K562 (cell line): ENCODE results near the gene GMPR. TPM values are rescaled to one million over a fixed set of nuclear protein-coding genes. Genes with fewer than 3 reads are reported as not detected.

Source experiments
- ATAC-seq: fragments of 200-7000 bp; cut with Tn5 transposase; 3 replicates; pipeline ENCODE4 v1.9.1; 2020; ENCODE audit warnings: moderate library complexity
- BruUV-seq: library from RNA; stranded (reverse); fragments of 400-500 nt; replicated peaks from 2 replicates; lab custom pipeline; 2021; lab: Mats Ljungman, UMichigan
- CTCF ChIA-PET: fragments of 300-600 bp; formaldehyde crosslinking; extraction: SDS; loops from one replicate; lab custom pipeline; 2021; ENCODE audit warnings: low intra/inter-chr PET ratio; lab: Yijun Ruan, JAX
- POLR2A ChIA-PET: fragments of 300-600, 350-650 bp; sonication (Branson Sonifier 250); formaldehyde crosslinking; extraction: SDS; loops from one replicate; lab custom pipeline; 2021; ENCODE audit warnings: antibody characterized with exemption, inconsistent platforms; lab: Yijun Ruan, JAX
- DNase-seq, 4 experiments: peaks; one replicate each; pipeline versions ENCODE4 v3.0.0 to v3.0.0-alpha.2; 2011 to 2018; ENCODE audit warnings: low spot score in 3 of 4, mixed read lengths in 3 of 4; ENCODE audit errors: extremely low read depth in 1 of 4
- FAIRE-seq: peaks from 2 replicates; lab custom pipeline; 2011; peaks lifted over from hg19 to GRCh38; lab: Jason Lieb, UNC
- H2AFZ ChIP-seq: 2 replicates; pipeline ENCODE4 v1.6.0; 2011; ENCODE audit warnings: low read depth, low read length, control low read depth, inconsistent platforms
- H3K27ac ChIP-seq: fragments of 200-600 bp; 3 replicates; pipeline ENCODE4 v1.8.0; 2011; ENCODE audit warnings: low read depth, mild to moderate bottlenecking, control low read depth, inconsistent platforms, low read length, moderate library complexity, mixed read lengths; ENCODE audit errors: extremely low read depth
- H3K27me3 ChIP-seq, 2 experiments: fragments of 300-600 bp in 1 of 2; 2 replicates in 1 of 2; 3 replicates in 1 of 2; pipeline versions ENCODE4 v1.6.0 to v1.8.0; 2011; ENCODE audit warnings: inconsistent platforms in 2 of 2, low read length in 2 of 2, mild to moderate bottlenecking in 1 of 2, mixed read lengths in 1 of 2, moderate library complexity in 1 of 2; ENCODE audit not compliant: control insufficient read depth in 2 of 2, insufficient read depth in 2 of 2
- H3K36me3 ChIP-seq: fragments of 300-600 bp; 3 replicates; pipeline ENCODE4 v1.8.0; 2011; ENCODE audit warnings: mild to moderate bottlenecking, low read length, inconsistent platforms; ENCODE audit not compliant: control insufficient read depth, insufficient read depth
- H3K4me1 ChIP-seq, 2 experiments: fragments of 200-600 bp in 1 of 2; replicated peaks in 1 of 2; 2 replicates in 1 of 2; 3 replicates in 1 of 2; pipeline versions ENCODE4 v1.5.1 to v1.8.0; 2011; ENCODE audit warnings: inconsistent platforms in 2 of 2, low read length in 2 of 2, mild to moderate bottlenecking in 1 of 2, mixed read lengths in 1 of 2, moderate library complexity in 1 of 2; ENCODE audit not compliant: control insufficient read depth in 2 of 2, insufficient read depth in 2 of 2
- H3K4me2 ChIP-seq: 2 replicates; pipeline ENCODE4 v1.6.1; 2011; ENCODE audit warnings: low read length, control low read depth, inconsistent platforms, mixed read lengths; ENCODE audit not compliant: insufficient read depth
- H3K4me3 ChIP-seq: fragments of 200-600 bp; sonication (generic), shearing (Covaris generic); 2 replicates; pipeline ENCODE4 v1.5.1; 2016; ENCODE audit warnings: control low read depth, inconsistent platforms
- H3K79me2 ChIP-seq: fragments of 200-600 bp; 3 replicates; pipeline ENCODE4 v1.8.0; 2011; ENCODE audit warnings: low read length, inconsistent platforms; ENCODE audit not compliant: control insufficient read depth, insufficient read depth
- H3K9ac ChIP-seq, 2 experiments: 2 replicates each; pipeline versions ENCODE4 v1.6.0 to v1.6.1; 2011; ENCODE audit warnings: low read depth in 2 of 2, low read length in 2 of 2, control low read depth in 1 of 2, inconsistent platforms in 1 of 2, mild to moderate bottlenecking in 1 of 2, mixed read lengths in 1 of 2; ENCODE audit not compliant: insufficient read depth in 1 of 2
- H3K9me1 ChIP-seq: one replicate; pipeline ENCODE4 v1.6.0; 2011; ENCODE audit warnings: inconsistent platforms, mild to moderate bottlenecking, low read length, moderate library complexity; ENCODE audit not compliant: control insufficient read depth, insufficient read depth
- H3K9me3 ChIP-seq: replicated peaks from 2 replicates; pipeline ENCODE4 v1.5.1; 2011; ENCODE audit warnings: low read depth, low read length, inconsistent platforms; ENCODE audit not compliant: control insufficient read depth, insufficient read depth
- H4K20me1 ChIP-seq: replicated peaks from 2 replicates; pipeline ENCODE4 v1.6.1; 2011; ENCODE audit warnings: low read length, inconsistent platforms, mixed read lengths; ENCODE audit not compliant: control insufficient read depth, insufficient read depth
- ARID1B ChIP-seq: fragments of 450-650 bp; IDR thresholded peaks from 2 replicates; pipeline ENCODE4 v1.6.1; 2016; ENCODE audit warnings: antibody characterized with exemption, mild to moderate bottlenecking, inconsistent platforms
- CTBP1 ChIP-seq: fragments of 450-650 bp; IDR thresholded peaks from 2 replicates; pipeline ENCODE4 v1.6.1; 2016; ENCODE audit warnings: borderline replicate concordance
- DPF2 ChIP-seq: fragments of 450-650 bp; IDR thresholded peaks from 2 replicates; pipeline ENCODE4 v1.6.1; 2016
- FOSL1 ChIP-seq: fragments of 200-800 bp; sonication (Bioruptor generic); conservative IDR thresholded peaks from 2 replicates; pipeline ENCODE4 v1.6.1; 2016; ENCODE audit warnings: missing genetic modification characterization, missing compliant biosample characterization
- FOXP1 ChIP-seq: sonication (generic); formaldehyde crosslinking; IDR thresholded peaks from 2 replicates; pipeline ENCODE4 v1.8.0; 2022; ENCODE audit warnings: mild to moderate bottlenecking, missing genetic modification reagents
- JUND ChIP-seq, 2 experiments: IDR thresholded peaks; 2 replicates in 1 of 2; 3 replicates in 1 of 2; pipeline ENCODE4 v1.6.1; 2011; ENCODE audit warnings: borderline replicate concordance in 2 of 2, low read depth in 2 of 2, low read length in 2 of 2, improper control_type of control experiment in 1 of 2, missing biosample characterization in 1 of 2, missing genetic modification characterization in 1 of 2, missing genetic modification reagents in 1 of 2
- MAFF ChIP-seq: IDR thresholded peaks from 2 replicates; pipeline ENCODE4 v1.6.1; 2012; ENCODE audit warnings: low read length, improper control_type of control experiment
- MAFG ChIP-seq: fragments of 450-650 bp; conservative IDR thresholded peaks from 2 replicates; pipeline ENCODE4 v1.6.1; 2016; ENCODE audit warnings: missing genetic modification characterization, missing compliant biosample characterization
- MTA1 ChIP-seq: fragments of 450-650 bp; IDR thresholded peaks from 2 replicates; pipeline ENCODE4 v1.6.1; 2017; ENCODE audit warnings: borderline replicate concordance
- MTA3 ChIP-seq: fragments of 450-650 bp; formaldehyde crosslinking; IDR thresholded peaks from 2 replicates; pipeline ENCODE4 v1.6.1; 2017; ENCODE audit warnings: mild to moderate bottlenecking, borderline replicate concordance
- NFE2 ChIP-seq: IDR thresholded peaks from 2 replicates; pipeline ENCODE4 v1.6.1; 2014; ENCODE audit warnings: antibody characterized with exemption, low read depth
- PHB ChIP-seq: fragments of 250-450 bp; sonication (Bioruptor Pico); IDR thresholded peaks from 2 replicates; pipeline ENCODE4 v1.5.0; 2021
- PHF20 ChIP-seq: fragments of 450-650 bp; IDR thresholded peaks from 2 replicates; pipeline ENCODE4 v1.6.1; 2018; ENCODE audit not compliant: partially characterized antibody
- RNF2 ChIP-seq: sonication (generic); IDR thresholded peaks from 2 replicates; pipeline ENCODE4 v1.6.1; 2016
- SMARCA4 ChIP-seq: fragments of 450-650 bp; IDR thresholded peaks from 2 replicates; pipeline ENCODE4 v1.6.1; 2016
- SMARCC2 ChIP-seq: fragments of 450-650 bp; IDR thresholded peaks from 2 replicates; pipeline ENCODE4 v1.6.1; 2017; ENCODE audit warnings: antibody characterized with exemption, moderate library complexity, mild to moderate bottlenecking, low read depth
- SMARCE1 ChIP-seq: fragments of 450-650 bp; IDR thresholded peaks from 2 replicates; pipeline ENCODE4 v1.7.1; 2016; ENCODE audit warnings: mild to moderate bottlenecking
- TCF7 ChIP-seq: sonication (generic); IDR thresholded peaks from 2 replicates; pipeline ENCODE4 v1.6.1; 2016; ENCODE audit warnings: antibody characterized with exemption, borderline replicate concordance
- TGIF2 ChIP-seq: sonication (generic); formaldehyde crosslinking; IDR thresholded peaks from 2 replicates; pipeline ENCODE4 v1.8.1; 2022; ENCODE audit warnings: mild to moderate bottlenecking, missing genetic modification reagents, moderate library complexity
- THRAP3 ChIP-seq: fragments of 450-650 bp; IDR thresholded peaks from 2 replicates; pipeline ENCODE4 v1.6.1; 2016; ENCODE audit warnings: mild to moderate bottlenecking, inconsistent platforms, borderline replicate concordance
- ZNF282 ChIP-seq: sonication (generic); formaldehyde crosslinking; IDR thresholded peaks from 2 replicates; pipeline ENCODE4 v1.8.1; 2023; ENCODE audit warnings: missing genetic modification reagents
- WGBS: fragments of 100-300 bp; shearing (Covaris generic); methylation state at CpG from one replicate; pipeline ENCODE4 v1.1.6; 2016; ENCODE audit warnings: low coverage, mixed read lengths; ENCODE audit not compliant: insufficient coverage; ENCODE audit errors: missing lambda C conversion rate; 5-methylcytosine and 5-hydroxymethylcytosine counted together
- in situ Hi-C: fragments of 300-500 bp; cut with MboI; formaldehyde crosslinking; loops from 4 replicates; pipeline ENCODE4 v1.15.0; 2018; ENCODE audit warnings: inconsistent platforms, mixed read lengths
- intact Hi-C: fragments of 100-400 bp; cut with micrococcal nuclease; formaldehyde crosslinking; loops from 2 replicates; pipeline ENCODE4 v1.14.2; 2022
- polyA plus RNA-seq, 8 experiments: library from polyadenylated mRNA; depleted of rRNA in 4 of 8; stranded (reverse) in 5 of 8; unstranded in 3 of 8; fragments of >200 nt; fragmentation: Nextera tagmentation in 2 of 8; fragmentation: Illumina TruSeq in 1 of 8; extraction: Ambion mirVana in 2 of 8; extraction: Trizol in 1 of 8; gene quantifications; 2 replicates each; pipeline versions ENCODE4 v1.2.1 to v1.2.3, GENCODE V29; 2011 to 2014; ENCODE audit warnings: inconsistent platforms in 1 of 8, missing spikeins in 1 of 8
- total RNA-seq, 7 experiments: library from RNA; depleted of rRNA in 6 of 7; stranded (reverse); fragments of >200 nt in 6 of 7; fragmentation: Illumina TruSeq in 2 of 7; extraction: Trizol in 2 of 7; gene quantifications; 2 replicates each; pipeline versions ENCODE4 v1.2.1 to v1.2.3, GENCODE V29; 2011 to 2021; ENCODE audit warnings: low replicate concordance in 1 of 7
- TF ChIP-seq, protein P1 (sequence below): fragments of 450-650 bp; formaldehyde crosslinking; conservative IDR thresholded peaks from 2 replicates; pipeline ENCODE4 v1.4.0; 2022; ENCODE audit warnings: mild to moderate bottlenecking, missing genetic modification characterization
- TF ChIP-seq, protein P2 (sequence below): sonication (generic); formaldehyde crosslinking; IDR thresholded peaks from 2 replicates; pipeline ENCODE4 v1.4.0; 2020; ENCODE audit warnings: mild to moderate bottlenecking, missing genetic modification reagents

Gene GMPR
- total and polyA plus RNA-seq, 9 of the 15 experiments (the other 6 are each of a cell fraction or from before 2014, with no cell fraction given) = 34.6 to 83.7 (median 49.8) TPM

DNA sequence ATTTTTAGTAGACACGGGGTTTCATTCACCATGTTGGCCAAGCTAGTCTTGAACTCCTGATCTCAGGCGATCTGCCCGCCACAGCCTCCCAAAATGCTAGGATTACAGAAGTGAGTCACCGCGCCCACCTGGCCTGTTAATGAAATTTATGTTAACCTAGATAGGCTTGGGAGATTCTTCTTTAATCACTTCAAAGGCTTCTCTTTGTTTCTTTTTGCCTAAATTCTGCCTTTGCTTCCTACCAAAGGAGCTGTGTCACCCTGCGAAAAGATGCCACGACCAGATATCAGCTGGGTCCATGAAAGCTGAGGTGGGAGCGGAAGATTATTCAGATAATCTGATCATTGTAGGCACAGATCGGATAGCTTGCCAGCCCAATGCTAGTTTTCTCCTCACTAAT is 75.3 kb downstream of the GMPR start:
- H3K4me3 ChIP-seq = no peak overlapping the region
- ChIA-PET POLR2A (interaction anchor here (0.7 to 1.8 kb wide), 5 partner anchors 9 to 227 kb away, joined by 3 to 8 read pairs (median 4); no protein-coding TSS in a partner anchor), CTCF (interaction anchor here (0.6 to 0.7 kb wide), 2 partner anchors 89 to 102 kb away, joined by 3 to 4 read pairs; no protein-coding TSS in a partner anchor)
- intact Hi-C loops (no loop called here), in situ Hi-C loops (no loop called here)
- H3K27ac ChIP-seq = no peak overlapping the region
- DNase-seq = no peak
- H3K4me1 ChIP-seq = peaks cover 8 to 13% of the 10 kb centered on the region in 2 experiments; a peak in 3 of 5 replicates
- no peaks in the 10 kb centered on the region for H4K20me1 ChIP-seq
- H3K9ac ChIP-seq = no peak overlapping the region
- no peak for ATAC-seq
- peak; percentile 44 for FAIRE-seq
- WGBS = 12% methylated on average over 9 of the region's 9 CpGs
- 0 out of 2 replicates have a peak overlapping the region, but pooled peaks have one; percentile 2 for H3K4me2 ChIP-seq
- H3K36me3 ChIP-seq = no peaks in the 10 kb centered on the region
- no peak overlapping the region for H2AFZ ChIP-seq
- H3K9me1 ChIP-seq = no peaks in the 10 kb centered on the region
- no peaks in the 10 kb centered on the region; a peak in 1 of 5 replicates for H3K27me3 ChIP-seq
- H3K9me3 ChIP-seq = no peaks in the 10 kb centered on the region
- BruUV-seq = no TSS peak
- no peaks in the 10 kb centered on the region for H3K79me2 ChIP-seq
- TF ChIP-seq MAFG = peak; percentile 51
- peak; percentile 63; the same call in 1 of the 2 replicates for TF ChIP-seq SMARCA4
- TF ChIP-seq NFE2 = peak; percentile 85
- TF ChIP-seq MAFF = peak; percentile 38; the same call in 1 of the 2 replicates
- TF ChIP-seq ARID1B = peak; percentile 78
- TF ChIP-seq MTA3 = 0 out of 2 replicates have a peak, but pooled peaks have one; percentile 17
- peak; percentile 31; the same call in 1 of the 2 replicates for TF ChIP-seq CTBP1
- no peak for TF ChIP-seq THRAP3
- TF ChIP-seq JUND (IDR thresholded peaks at IDR 0.05; ENCODE audit: borderline replicate concordance, low read depth, low read length) = peak; percentile 34; the same call in 1 of the 2 replicates
- no peak for TF ChIP-seq JUND (tag; IDR thresholded peaks at IDR 0.05; ENCODE audit: borderline replicate concordance, low read depth, low read length)
- TF ChIP-seq TGIF2 = 0 out of 2 replicates have a peak, but pooled peaks have one; percentile 22
- TF ChIP-seq, protein P1, sequence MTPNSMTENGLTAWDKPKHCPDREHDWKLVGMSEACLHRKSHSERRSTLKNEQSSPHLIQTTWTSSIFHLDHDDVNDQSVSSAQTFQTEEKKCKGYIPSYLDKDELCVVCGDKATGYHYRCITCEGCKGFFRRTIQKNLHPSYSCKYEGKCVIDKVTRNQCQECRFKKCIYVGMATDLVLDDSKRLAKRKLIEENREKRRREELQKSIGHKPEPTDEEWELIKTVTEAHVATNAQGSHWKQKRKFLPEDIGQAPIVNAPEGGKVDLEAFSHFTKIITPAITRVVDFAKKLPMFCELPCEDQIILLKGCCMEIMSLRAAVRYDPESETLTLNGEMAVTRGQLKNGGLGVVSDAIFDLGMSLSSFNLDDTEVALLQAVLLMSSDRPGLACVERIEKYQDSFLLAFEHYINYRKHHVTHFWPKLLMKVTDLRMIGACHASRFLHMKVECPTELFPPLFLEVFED (CRISPR knock-in tag) = no peak
- TF ChIP-seq FOXP1 (CRISPR knock-in tag) = no peak
- no peak for TF ChIP-seq ZNF282 (CRISPR knock-in tag)
- no peak for TF ChIP-seq PHF20
- 0 out of 2 replicates have a peak, but pooled peaks have one; percentile 35 for TF ChIP-seq MTA1
- TF ChIP-seq PHB = no peak
- peak; percentile 27; the same call in 1 of the 2 replicates for TF ChIP-seq SMARCC2
- 0 out of 2 replicates have a peak, but pooled peaks have one; percentile 24 for TF ChIP-seq FOSL1
- TF ChIP-seq, protein P2, sequence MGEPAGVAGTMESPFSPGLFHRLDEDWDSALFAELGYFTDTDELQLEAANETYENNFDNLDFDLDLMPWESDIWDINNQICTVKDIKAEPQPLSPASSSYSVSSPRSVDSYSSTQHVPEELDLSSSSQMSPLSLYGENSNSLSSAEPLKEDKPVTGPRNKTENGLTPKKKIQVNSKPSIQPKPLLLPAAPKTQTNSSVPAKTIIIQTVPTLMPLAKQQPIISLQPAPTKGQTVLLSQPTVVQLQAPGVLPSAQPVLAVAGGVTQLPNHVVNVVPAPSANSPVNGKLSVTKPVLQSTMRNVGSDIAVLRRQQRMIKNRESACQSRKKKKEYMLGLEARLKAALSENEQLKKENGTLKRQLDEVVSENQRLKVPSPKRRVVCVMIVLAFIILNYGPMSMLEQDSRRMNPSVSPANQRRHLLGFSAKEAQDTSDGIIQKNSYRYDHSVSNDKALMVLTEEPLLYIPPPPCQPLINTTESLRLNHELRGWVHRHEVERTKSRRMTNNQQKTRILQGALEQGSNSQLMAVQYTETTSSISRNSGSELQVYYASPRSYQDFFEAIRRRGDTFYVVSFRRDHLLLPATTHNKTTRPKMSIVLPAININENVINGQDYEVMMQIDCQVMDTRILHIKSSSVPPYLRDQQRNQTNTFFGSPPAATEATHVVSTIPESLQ (CRISPR knock-in tag) = no peak
- no peak for TF ChIP-seq RNF2
- no peak for TF ChIP-seq TCF7
- TF ChIP-seq DPF2 = peak; percentile 84
- peak; percentile 84 for TF ChIP-seq SMARCE1
